GM23248 (cell line): Measurements from ENCODE around the gene PIGQ. TPM values are rescaled to one million over a fixed set of nuclear protein-coding genes. Genes with fewer than 3 reads are reported as not detected.
A peak's percentile ranks its signal among the peaks of the same experiment; 100 is the strongest.

Experiments used
- DNase-seq: peaks from one replicate; pipeline ENCODE4 v3.0.0-alpha.2; 2015
- H2AFZ ChIP-seq: fragments of 200-600 bp; sonication (generic); 2 replicates; pipeline ENCODE4 v1.6.1; 2016; ENCODE audit warnings: antibody characterized with exemption
- H3F3A ChIP-seq: fragments of 200-600 bp; sonication (generic); 2 replicates; pipeline ENCODE4 v1.6.1; 2016; ENCODE audit warnings: mild to moderate bottlenecking, antibody characterized with exemption, mixed run types; ENCODE audit not compliant: insufficient read depth
- H3K27ac ChIP-seq: fragments of 200-600 bp; sonication (generic); 2 replicates; pipeline ENCODE4 v1.5.1; 2016; ENCODE audit warnings: mild to moderate bottlenecking
- H3K27me3 ChIP-seq: fragments of 200-600 bp; sonication (generic); replicated peaks from 2 replicates; pipeline ENCODE4 v1.6.1; 2016; ENCODE audit warnings: mild to moderate bottlenecking; ENCODE audit not compliant: insufficient read depth
- H3K36me3 ChIP-seq: fragments of 200-600 bp; sonication (generic); 2 replicates; pipeline ENCODE4 v1.6.1; 2016; ENCODE audit warnings: low read depth, mild to moderate bottlenecking
- H3K4me1 ChIP-seq: fragments of 200-600 bp; sonication (generic); 2 replicates; pipeline ENCODE4 v1.6.1; 2016; ENCODE audit warnings: mild to moderate bottlenecking; ENCODE audit not compliant: insufficient read depth
- H3K4me2 ChIP-seq: fragments of 200-600 bp; sonication (generic); one replicate; pipeline ENCODE4 v1.6.1; 2016; ENCODE audit warnings: mild to moderate bottlenecking; ENCODE audit not compliant: unreplicated experiment
- H3K4me3 ChIP-seq: fragments of 200-600 bp; sonication (generic); 2 replicates; pipeline ENCODE4 v1.5.1; 2016; ENCODE audit warnings: mild to moderate bottlenecking
- H3K79me2 ChIP-seq: fragments of 200-600 bp; sonication (generic); 2 replicates; pipeline ENCODE4 v1.6.1; 2016; ENCODE audit warnings: mild to moderate bottlenecking; ENCODE audit not compliant: insufficient read depth
- H3K9ac ChIP-seq: fragments of 200-600 bp; sonication (generic); 2 replicates; pipeline ENCODE4 v1.6.1; 2016; ENCODE audit warnings: mild to moderate bottlenecking
- H3K9me2 ChIP-seq: fragments of 200-600 bp; sonication (generic); 2 replicates; pipeline ENCODE4 v1.6.1; 2016; ENCODE audit warnings: mixed run types, mild to moderate bottlenecking, moderate library complexity; ENCODE audit not compliant: insufficient read depth
- H3K9me3 ChIP-seq: fragments of 200-600 bp; sonication (generic); one replicate; pipeline ENCODE4 v1.6.1; 2017; ENCODE audit warnings: low read depth
- H4K20me1 ChIP-seq: fragments of 200-600 bp; sonication (generic); 2 replicates; pipeline ENCODE4 v1.6.0; 2016; ENCODE audit not compliant: insufficient read depth
- EZH2 ChIP-seq: fragments of 200-600 bp; sonication (generic); IDR thresholded peaks from 2 replicates; pipeline ENCODE4 v1.6.1; 2018; ENCODE audit warnings: antibody characterized with exemption, mild to moderate bottlenecking; ENCODE audit not compliant: insufficient read depth, poor library complexity, severe bottlenecking
- EZH2phosphoT487 ChIP-seq: fragments of 200-600 bp; sonication (generic); IDR thresholded peaks from 2 replicates; pipeline ENCODE4 v1.6.1; 2018; ENCODE audit warnings: antibody characterized with exemption, moderate library complexity, mild to moderate bottlenecking, low read depth; ENCODE audit not compliant: insufficient read depth
- WGBS, 2 experiments: methylation state at CpG; one replicate each; pipeline ENCODE4 v1.1.6; 2015 to 2017; ENCODE audit warnings: low lambda C conversion rate in 2 of 2, low coverage in 1 of 2; ENCODE audit errors: missing lambda C conversion rate in 2 of 2; 5-methylcytosine and 5-hydroxymethylcytosine counted together
- in situ Hi-C: fragments of 300-500 bp; cut with MboI; formaldehyde crosslinking; loops from 2 replicates; pipeline ENCODE4 v1.15.0; 2020
- polyA plus RNA-seq: library from polyadenylated mRNA; unstranded; fragments of >200 nt; fragmentation: Nextera tagmentation; extraction: Ambion mirVana; gene quantifications from 2 replicates; pipeline ENCODE4 v1.2.1, GENCODE V29; 2016
- total RNA-seq: library from RNA; depleted of rRNA; stranded (reverse); fragments of >200 nt; shearing (Covaris generic); gene quantifications from 2 replicates; pipeline ENCODE4 v1.2.3, GENCODE V29; 2014

Gene PIGQ
- total and polyA plus RNA-seq, 2 experiments from 2014 or later: 31.6 to 35.0 TPM

DNA sequence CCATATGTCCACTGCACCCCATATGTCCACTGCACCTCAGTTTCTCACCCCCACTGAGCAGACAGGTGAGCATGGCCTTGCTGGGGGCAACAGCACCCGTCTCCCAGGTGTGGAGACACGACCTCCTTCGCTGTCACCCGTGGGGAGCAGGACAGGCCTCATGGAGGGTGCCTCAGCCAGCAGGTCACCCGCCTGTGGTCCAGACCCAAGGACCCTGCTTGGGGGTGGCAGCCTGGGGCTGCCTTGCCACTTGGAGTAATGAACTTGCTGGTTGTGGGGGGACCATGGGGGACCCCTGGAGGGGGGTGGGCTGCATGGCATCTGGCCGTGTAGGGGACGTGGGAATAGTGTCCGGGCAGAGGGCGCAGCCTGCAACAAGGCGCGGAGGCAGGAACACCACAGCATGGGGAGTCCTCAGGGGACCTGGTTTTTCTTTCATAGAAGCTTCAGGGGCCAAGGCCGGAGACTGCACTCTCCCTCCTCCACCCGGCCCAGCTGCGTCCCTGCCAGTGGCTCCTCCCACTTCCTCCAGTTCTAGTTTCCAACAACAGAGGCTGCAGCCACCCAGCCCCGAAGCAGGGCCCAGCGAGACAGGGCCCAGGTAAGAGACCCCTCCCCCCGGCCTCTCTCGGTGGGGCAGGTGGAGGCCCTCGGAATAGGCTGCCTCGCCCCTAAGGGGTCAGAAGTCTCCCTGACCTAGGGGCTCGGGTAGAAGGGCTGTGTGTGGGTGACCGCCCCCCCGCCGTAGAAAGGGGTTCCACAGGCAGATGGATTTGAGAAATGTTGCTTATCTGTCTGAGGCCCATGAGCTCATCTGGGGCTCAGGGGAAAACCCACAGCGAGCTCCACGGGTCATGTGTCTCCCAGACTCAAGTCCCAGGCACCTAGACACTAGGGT, 3.0 kb upstream of the PIGQ start, which contains the start of gene NHLRC4:
Gene NHLRC4, plus strand, starts transcription at position 531 of the 898 bp plus-strand sequence. CDS start 1,043 bp downstream, outside the sequence.
- H3K9ac ChIP-seq: no peak within 1 kb of the TSS
- no peaks in the 10 kb centered on the region for H4K20me1 ChIP-seq
- H3K79me2 ChIP-seq: peaks cover 21% of the 10 kb centered on the region
- no peaks in the 10 kb centered on the region for H3K9me2 ChIP-seq
- in situ Hi-C loops: no loop called here
- peak within 1 kb of the TSS; percentile 62; the same call in 1 of the 2 replicates for H2AFZ ChIP-seq
- H3K9me3 ChIP-seq: no peaks in the 10 kb centered on the region
- H3K27ac ChIP-seq: no peak within 1 kb of the TSS
- no peaks in the 10 kb centered on the region for H3K36me3 ChIP-seq
- H3K4me3 ChIP-seq: no peak within 1 kb of the TSS
- H3K27me3 ChIP-seq: no peaks in the 10 kb centered on the region
- TF ChIP-seq EZH2: no peak
- TF ChIP-seq EZH2phosphoT487: no peak
- 40 to 45% methylated on average over 26 of the region's 26 CpGs for WGBS, 2 experiments
- no peak within 1 kb of the TSS for H3K4me2 ChIP-seq
- H3F3A ChIP-seq: 0 out of 2 replicates have a peak, but pooled peaks cover 6% of the 10 kb centered on the region
- H3K4me1 ChIP-seq: 0 out of 2 replicates have a peak, but pooled peaks cover 4% of the 10 kb centered on the region
- peak; percentile 63 for DNase-seq

DNA sequence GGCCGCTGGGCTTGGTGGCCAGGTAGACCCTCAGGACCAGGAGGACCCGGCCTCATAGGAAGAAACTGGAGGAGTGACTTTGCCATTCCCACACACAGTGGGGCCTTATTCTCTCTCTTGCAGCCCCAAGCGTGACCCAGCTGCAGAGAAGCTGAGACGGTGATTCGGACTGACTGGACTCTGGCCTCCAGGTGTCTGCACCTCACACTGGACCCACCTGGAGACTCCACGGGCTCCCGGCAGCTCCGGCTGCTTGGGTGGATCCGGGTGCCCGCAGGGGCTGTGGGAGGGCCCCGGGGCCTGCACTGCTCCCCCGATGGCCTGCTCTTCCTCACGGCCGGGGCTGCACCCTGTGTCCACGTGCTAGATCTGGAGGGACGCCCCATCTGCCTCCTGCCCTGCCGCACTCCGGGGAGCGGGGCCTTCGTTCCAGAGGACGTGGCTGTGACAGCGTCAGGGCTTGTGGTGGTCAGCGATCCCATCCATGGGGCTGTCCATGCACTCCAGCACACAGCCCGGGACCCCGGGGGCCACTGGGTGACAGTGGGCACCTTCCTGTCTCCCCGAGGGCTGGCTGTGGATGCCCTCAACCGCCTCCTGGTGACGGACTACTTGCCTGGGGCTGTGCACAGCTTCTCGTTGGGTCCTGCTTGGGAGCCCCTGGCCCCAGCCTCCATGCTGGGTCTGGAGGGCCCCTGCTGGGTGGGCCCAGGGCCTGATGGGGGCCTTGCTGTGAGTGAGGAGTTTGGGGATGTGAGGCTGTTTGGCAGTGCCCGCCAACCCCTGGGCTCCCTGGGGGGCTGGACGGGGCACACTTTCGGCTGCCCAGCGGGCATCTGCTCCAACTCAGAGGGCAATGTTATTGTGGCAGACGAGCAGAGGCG, 2.2 kb upstream of the PIGQ start:
- DNase-seq: no peak
- H3K9ac ChIP-seq: no peak overlapping the region
- 92 to 94% methylated on average over 29 to 34 of the region's 35 CpGs for WGBS, 2 experiments
- no peak overlapping the region for H2AFZ ChIP-seq
- TF ChIP-seq EZH2phosphoT487 (no peak), EZH2 (no peak)
- no peak overlapping the region for H3K27ac ChIP-seq
- H3K4me1 ChIP-seq: 0 out of 2 replicates have a peak, but pooled peaks cover 4% of the 10 kb centered on the region
- no peaks in the 10 kb centered on the region for H4K20me1 ChIP-seq
- H3K4me2 ChIP-seq: no peak overlapping the region
- H3K36me3 ChIP-seq: no peaks in the 10 kb centered on the region
- H3K9me3 ChIP-seq: no peaks in the 10 kb centered on the region
- H3K9me2 ChIP-seq: no peaks in the 10 kb centered on the region
- no peak overlapping the region for H3K4me3 ChIP-seq
- H3K27me3 ChIP-seq: no peaks in the 10 kb centered on the region
- peaks cover 30% of the 10 kb centered on the region for H3K79me2 ChIP-seq
- 0 out of 2 replicates have a peak, but pooled peaks cover 6% of the 10 kb centered on the region for H3F3A ChIP-seq
- in situ Hi-C loops: no loop called here

DNA sequence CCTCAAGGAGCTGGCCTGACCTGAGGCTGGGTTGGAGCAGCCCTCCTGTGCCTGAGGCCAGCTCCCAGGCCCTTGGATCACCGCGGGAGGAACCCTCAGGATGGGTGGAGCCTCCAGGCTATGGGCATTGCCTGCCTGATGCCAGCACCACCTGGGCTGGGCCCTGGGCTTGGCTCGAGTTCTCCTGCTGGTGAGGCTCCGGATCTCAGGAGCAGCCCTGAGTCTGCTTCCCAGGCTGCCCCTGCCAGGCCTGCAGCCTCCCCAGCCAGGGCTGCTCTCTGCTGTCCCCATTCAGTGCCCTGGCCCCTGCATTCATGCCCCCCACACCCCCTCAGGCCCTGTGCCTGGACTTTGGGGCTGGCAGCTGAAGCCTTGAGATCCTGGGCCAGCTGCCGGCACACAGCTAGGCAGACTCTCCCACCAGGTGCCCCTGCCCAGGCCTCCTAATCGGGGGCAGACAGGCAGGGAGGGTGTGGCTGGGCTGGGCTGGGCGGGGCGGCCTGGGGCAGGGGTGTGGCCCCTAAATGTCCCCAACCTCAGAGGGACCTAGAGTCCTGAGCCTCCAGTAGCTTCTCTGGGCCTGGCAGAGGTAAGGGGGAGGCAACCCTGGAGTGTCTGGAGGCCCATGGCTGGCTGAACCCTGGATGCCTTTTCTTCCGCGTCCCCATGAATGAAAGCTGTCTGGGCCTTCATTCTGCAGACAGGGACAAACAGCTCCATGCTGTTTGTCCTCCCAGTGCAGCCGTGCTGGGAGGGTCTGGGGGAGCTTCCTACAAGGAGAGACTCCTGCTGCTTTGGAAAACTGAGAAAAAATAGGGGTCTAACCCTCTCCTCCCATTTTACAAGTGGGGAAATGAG, 1.1 kb upstream of the PIGQ start:
- Histone ChIP-seq H2AFZ (peak overlapping the region; percentile 76), H3K36me3 (no peaks in the 10 kb centered on the region), H3K4me3 (peak overlapping the region; percentile 99), H3K4me2 (peak overlapping the region; percentile 80), H3K79me2 (peaks cover 36% of the 10 kb centered on the region), H4K20me1 (no peaks in the 10 kb centered on the region), H3K9ac (peak overlapping the region; percentile 84), H3K9me3 (no peaks in the 10 kb centered on the region), H3K4me1 (0 out of 2 replicates have a peak, but pooled peaks cover 4% of the 10 kb centered on the region), H3K9me2 (no peaks in the 10 kb centered on the region), H3K27me3 (no peaks in the 10 kb centered on the region), H3K27ac (no peak overlapping the region), H3F3A (0 out of 2 replicates have a peak, but pooled peaks cover 6% of the 10 kb centered on the region)
- no peak for TF ChIP-seq EZH2
- TF ChIP-seq EZH2phosphoT487: no peak
- no peak for DNase-seq
- WGBS, 2 experiments: 75% methylated on average over 9 to 11 of the region's 11 CpGs
- in situ Hi-C loops: no loop called here
